ENCODE measurements around the gene ZNF445.

- TF ChIP-seq TAF1 (IDR thresholded peaks at IDR 0.05; ENCODE audit: borderline replicate concordance, low read depth, low read length): no peak
- no peak for TF ChIP-seq POLR2A (IDR thresholded peaks at IDR 0.05; ENCODE audit: low read depth, low read length)
- no peak for TF ChIP-seq POLR2AphosphoS5 (IDR thresholded peaks at IDR 0.05; ENCODE audit: low read depth, low read length)
Observed at GRCh38 chr3:44478606-44479094, 1.2 kb upstream of the ZNF445 start.

All from GM12892 (cell line).